HepG2 (cell line): ENCODE data around the gene CHRNG. TPM values are rescaled to one million over a fixed set of nuclear protein-coding genes. Genes with fewer than 3 reads are reported as not detected.

Experiments
- CCDC6 ChIP-seq: sonication (generic); formaldehyde crosslinking; IDR thresholded peaks from 2 replicates; pipeline ENCODE4 v1.8.1; 2022; ENCODE audit warnings: mild to moderate bottlenecking, missing genetic modification reagents, moderate library complexity
- HNRNPH1 ChIP-seq: fragments of 200-400 bp; formaldehyde crosslinking; optimal IDR thresholded peaks from 2 replicates; pipeline ENCODE3; 2017; ENCODE audit warnings: mild to moderate bottlenecking, low read depth, low read length
- KDM3A ChIP-seq: IDR thresholded peaks from 2 replicates; pipeline ENCODE4 v1.6.1; 2018; ENCODE audit warnings: low read depth, missing compliant biosample characterization
- KLF6 ChIP-seq: IDR thresholded peaks from 2 replicates; pipeline ENCODE4 v1.8.0; 2016; ENCODE audit warnings: missing biosample characterization, missing genetic modification reagents
- MBNL3 ChIP-seq: fragments of 250-450 bp; sonication (Bioruptor Pico); conservative IDR thresholded peaks from 2 replicates; pipeline ENCODE4 v1.8.0; 2022; ENCODE audit warnings: mild to moderate bottlenecking, inconsistent platforms
- MXI1 ChIP-seq: IDR thresholded peaks from 3 replicates; pipeline ENCODE4 v1.6.1; 2012; ENCODE audit warnings: low read depth, low read length, inconsistent platforms, borderline replicate concordance
- NCOR1 ChIP-seq: fragments of 200-600 bp; sonication (generic); IDR thresholded peaks from 2 replicates; pipeline ENCODE4 v1.7.0; 2017; ENCODE audit warnings: antibody characterized with exemption, low read length, borderline replicate concordance
- PRPF4 ChIP-seq: fragments of 200-400 bp; formaldehyde crosslinking; IDR thresholded peaks from 2 replicates; pipeline ENCODE4 v1.6.1; 2016; ENCODE audit warnings: low read length, low read depth; ENCODE audit not compliant: poor library complexity, severe bottlenecking
- SALL1 ChIP-seq: sonication (generic); formaldehyde crosslinking; IDR thresholded peaks from 2 replicates; pipeline ENCODE4 v1.8.0; 2022; ENCODE audit warnings: mild to moderate bottlenecking, missing genetic modification reagents
- SUZ12 ChIP-seq: fragments of 150-350 bp; IDR thresholded peaks from 2 replicates; pipeline ENCODE4 v1.6.1; 2014; ENCODE audit warnings: low read depth, low read length
- ZFX ChIP-seq: sonication (generic); formaldehyde crosslinking; IDR thresholded peaks from 2 replicates; pipeline ENCODE4 v1.4.0; 2020; ENCODE audit warnings: mild to moderate bottlenecking, low read depth, missing genetic modification reagents, moderate library complexity
- ZNF138 ChIP-seq: sonication (generic); formaldehyde crosslinking; IDR thresholded peaks from 2 replicates; pipeline ENCODE4 v1.5.0; 2020; ENCODE audit warnings: mild to moderate bottlenecking, low read depth, missing genetic modification reagents
- ZNF20 ChIP-seq: sonication (generic); formaldehyde crosslinking; IDR thresholded peaks from 2 replicates; pipeline ENCODE4 v1.4.0; 2020; ENCODE audit warnings: mild to moderate bottlenecking, moderate library complexity, missing genetic modification reagents
- ZNF256 ChIP-seq: sonication (generic); formaldehyde crosslinking; conservative IDR thresholded peaks from 2 replicates; pipeline ENCODE4 v1.4.0; 2020; ENCODE audit warnings: missing genetic modification reagents
- ZNF281 ChIP-seq: sonication (generic); formaldehyde crosslinking; IDR thresholded peaks from 2 replicates; pipeline ENCODE4 v1.4.0; 2020; ENCODE audit warnings: missing genetic modification reagents, borderline replicate concordance
- ZNF451 ChIP-seq: sonication (generic); formaldehyde crosslinking; IDR thresholded peaks from 2 replicates; pipeline ENCODE4 v1.5.0; 2020; ENCODE audit warnings: mild to moderate bottlenecking, missing genetic modification reagents
- ZNF510 ChIP-seq: sonication (generic); formaldehyde crosslinking; IDR thresholded peaks from 2 replicates; pipeline ENCODE4 v1.4.0; 2020; ENCODE audit warnings: low read depth, mild to moderate bottlenecking, missing genetic modification reagents
- ZNF7 ChIP-seq: IDR thresholded peaks from 2 replicates; pipeline ENCODE4 v1.6.1; 2016; ENCODE audit warnings: missing biosample characterization, missing genetic modification reagents
- polyA plus RNA-seq, 8 experiments: library from polyadenylated mRNA; depleted of rRNA in 3 of 8; stranded (reverse) in 7 of 8; unstranded in 1 of 8; fragments of >200 nt; fragmentation: Illumina TruSeq in 4 of 8; extraction: Trizol in 4 of 8; gene quantifications; 2 replicates each; pipeline versions ENCODE4 v1.2.1 to v1.2.3, GENCODE V29; 2011 to 2016; ENCODE audit warnings: low read depth in 4 of 8, missing spikeins in 1 of 8, mixed read lengths in 1 of 8; ENCODE audit not compliant: insufficient read depth in 1 of 8
- total RNA-seq, 5 experiments: library from RNA; depleted of rRNA; stranded (reverse); fragments of >200 nt; fragmentation: Illumina TruSeq; extraction: Trizol; gene quantifications; 2 replicates each; pipeline ENCODE4 v1.2.3, GENCODE V29; 2016; ENCODE audit warnings: low read depth in 1 of 5
- TF ChIP-seq, protein P1 (sequence below): IDR thresholded peaks from 2 replicates; pipeline ENCODE4 v1.6.1; 2016; ENCODE audit warnings: missing compliant biosample characterization, missing genetic modification reagents, borderline replicate concordance
- TF ChIP-seq, protein P2 (sequence below): sonication (generic); formaldehyde crosslinking; IDR thresholded peaks from 2 replicates; pipeline ENCODE4 v1.8.1; 2022; ENCODE audit warnings: low read depth, mild to moderate bottlenecking, missing genetic modification reagents
- TF ChIP-seq, protein P3 (sequence below): sonication (generic); formaldehyde crosslinking; IDR thresholded peaks from 2 replicates; pipeline ENCODE4 v1.5.0; 2020; ENCODE audit warnings: missing genetic modification reagents

The CHRNG gene
- total and polyA plus RNA-seq, 2 of the 13 experiments (the other 11 are each of a cell fraction or from before 2014, with no cell fraction given): not detected

DNA sequence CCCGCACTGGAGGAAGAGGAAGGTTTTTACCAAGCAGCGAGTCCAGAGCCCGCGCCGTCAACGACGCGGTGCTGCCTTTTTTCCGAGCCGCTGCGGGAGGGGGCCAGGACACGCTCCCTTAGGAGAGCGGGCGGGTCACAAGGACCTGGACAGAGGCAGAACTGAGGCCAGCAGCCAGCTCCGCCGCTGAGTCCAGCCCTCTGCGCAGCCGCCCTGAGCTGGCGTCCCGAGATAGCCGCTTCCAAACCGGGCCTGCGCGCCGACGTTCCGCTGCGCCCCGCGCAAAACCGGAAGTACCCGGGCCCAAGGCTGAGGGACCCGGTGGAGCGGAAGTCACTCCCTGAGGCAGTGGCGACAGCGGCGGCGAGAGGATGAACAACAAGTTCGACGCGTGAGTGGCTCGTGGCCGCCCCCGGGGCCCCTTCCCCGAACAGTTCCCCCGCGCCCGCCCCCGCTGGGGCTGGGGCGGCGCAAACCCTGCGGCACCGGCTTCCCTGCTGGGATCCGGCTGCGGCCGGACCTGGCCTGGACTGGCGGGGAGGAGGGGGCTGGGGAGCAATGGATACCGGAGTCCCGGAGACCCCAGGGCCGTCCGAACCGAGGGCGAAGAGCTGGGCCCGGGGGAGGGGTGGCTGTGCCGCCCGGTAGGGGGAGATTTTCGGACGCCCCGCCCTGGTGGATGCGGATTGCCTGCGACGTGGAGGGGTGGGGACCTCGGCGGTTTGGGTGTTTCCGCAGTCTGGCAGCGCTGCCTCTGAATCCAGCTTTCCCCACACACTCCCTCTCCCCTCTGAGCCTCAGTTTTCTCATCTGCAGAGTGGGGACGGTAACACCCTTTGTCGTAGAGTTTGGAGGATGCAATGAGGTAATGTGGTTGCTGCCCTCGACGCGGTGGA lies 11.1 kb downstream of the CHRNG start, which contains the start of the genes EIF4E2 and TIGD1 (continued):
- TF ChIP-seq ZNF138 (CRISPR knock-in tag) (0 out of 2 replicates have a peak, but pooled peaks have one; percentile 50), HNRNPH1 (no peak), ZNF281 (peak; percentile 65), MXI1 (peak; percentile 91; the same call in 1 of the 3 replicates), SUZ12 (no peak), ZNF7 (no peak; the same call in 1 of the 2 replicates), KLF6 (CRISPR knock-in tag) (peak; percentile 99), MBNL3 (CRISPR knock-in tag) (no peak), ZNF451 (CRISPR knock-in tag) (peak; percentile 99), NCOR1 (no peak; the same call in 1 of the 2 replicates), CCDC6 (CRISPR knock-in tag) (peak; percentile 97), SALL1 (CRISPR knock-in tag) (peak; percentile 99), KDM3A (CRISPR knock-in tag) (peak; percentile 99), PRPF4 (no peak), ZNF256 (peak; percentile 97), ZFX (peak; percentile 95), ZNF510 (CRISPR knock-in tag) (peak; percentile 94), ZNF20 (CRISPR knock-in tag) (peak; percentile 85; the same call in 1 of the 2 replicates)
- TF ChIP-seq, protein P1, sequence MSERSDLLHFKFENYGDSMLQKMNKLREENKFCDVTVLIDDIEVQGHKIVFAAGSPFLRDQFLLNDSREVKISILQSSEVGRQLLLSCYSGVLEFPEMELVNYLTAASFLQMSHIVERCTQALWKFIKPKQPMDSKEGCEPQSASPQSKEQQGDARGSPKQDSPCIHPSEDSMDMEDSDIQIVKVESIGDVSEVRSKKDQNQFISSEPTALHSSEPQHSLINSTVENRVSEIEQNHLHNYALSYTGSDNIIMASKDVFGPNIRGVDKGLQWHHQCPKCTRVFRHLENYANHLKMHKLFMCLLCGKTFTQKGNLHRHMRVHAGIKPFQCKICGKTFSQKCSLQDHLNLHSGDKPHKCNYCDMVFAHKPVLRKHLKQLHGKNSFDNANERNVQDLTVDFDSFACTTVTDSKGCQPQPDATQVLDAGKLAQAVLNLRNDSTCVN (CRISPR knock-in tag): peak; percentile 86; the same call in 1 of the 2 replicates
- TF ChIP-seq, protein P2, sequence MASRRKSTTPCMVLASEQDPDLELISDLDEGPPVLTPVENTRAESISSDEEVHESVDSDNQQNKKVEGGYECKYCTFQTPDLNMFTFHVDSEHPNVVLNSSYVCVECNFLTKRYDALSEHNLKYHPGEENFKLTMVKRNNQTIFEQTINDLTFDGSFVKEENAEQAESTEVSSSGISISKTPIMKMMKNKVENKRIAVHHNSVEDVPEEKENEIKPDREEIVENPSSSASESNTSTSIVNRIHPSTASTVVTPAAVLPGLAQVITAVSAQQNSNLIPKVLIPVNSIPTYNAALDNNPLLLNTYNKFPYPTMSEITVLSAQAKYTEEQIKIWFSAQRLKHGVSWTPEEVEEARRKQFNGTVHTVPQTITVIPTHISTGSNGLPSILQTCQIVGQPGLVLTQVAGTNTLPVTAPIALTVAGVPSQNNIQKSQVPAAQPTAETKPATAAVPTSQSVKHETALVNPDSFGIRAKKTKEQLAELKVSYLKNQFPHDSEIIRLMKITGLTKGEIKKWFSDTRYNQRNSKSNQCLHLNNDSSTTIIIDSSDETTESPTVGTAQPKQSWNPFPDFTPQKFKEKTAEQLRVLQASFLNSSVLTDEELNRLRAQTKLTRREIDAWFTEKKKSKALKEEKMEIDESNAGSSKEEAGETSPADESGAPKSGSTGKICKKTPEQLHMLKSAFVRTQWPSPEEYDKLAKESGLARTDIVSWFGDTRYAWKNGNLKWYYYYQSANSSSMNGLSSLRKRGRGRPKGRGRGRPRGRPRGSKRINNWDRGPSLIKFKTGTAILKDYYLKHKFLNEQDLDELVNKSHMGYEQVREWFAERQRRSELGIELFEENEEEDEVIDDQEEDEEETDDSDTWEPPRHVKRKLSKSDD (CRISPR knock-in tag): peak; percentile 89
- TF ChIP-seq, protein P3, sequence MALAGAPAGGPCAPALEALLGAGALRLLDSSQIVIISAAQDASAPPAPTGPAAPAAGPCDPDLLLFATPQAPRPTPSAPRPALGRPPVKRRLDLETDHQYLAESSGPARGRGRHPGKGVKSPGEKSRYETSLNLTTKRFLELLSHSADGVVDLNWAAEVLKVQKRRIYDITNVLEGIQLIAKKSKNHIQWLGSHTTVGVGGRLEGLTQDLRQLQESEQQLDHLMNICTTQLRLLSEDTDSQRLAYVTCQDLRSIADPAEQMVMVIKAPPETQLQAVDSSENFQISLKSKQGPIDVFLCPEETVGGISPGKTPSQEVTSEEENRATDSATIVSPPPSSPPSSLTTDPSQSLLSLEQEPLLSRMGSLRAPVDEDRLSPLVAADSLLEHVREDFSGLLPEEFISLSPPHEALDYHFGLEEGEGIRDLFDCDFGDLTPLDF (CRISPR knock-in tag): peak; percentile 84
